Endometrial microvascular endothelial cells (primary cell): Measurements from ENCODE around the gene AHI1. TPM values are rescaled to one million over a fixed set of nuclear protein-coding genes. Genes with fewer than 3 reads are reported as not detected.

Source experiments
- in situ Hi-C: cut with HindIII; loops from 2 replicates; pipeline ENCODE4 v1.10.0; 2017; ENCODE audit warnings: low sequenced_read_pairs, low pct_unique_long_range_greater_than_20kb; ENCODE audit errors: inconsistent ontology term
- total RNA-seq: library from RNA; depleted of rRNA; stranded (reverse); fragments of >200 nt; gene quantifications from one replicate; pipeline ENCODE4 v1.2.3, GENCODE V29; 2015; ENCODE audit errors: inconsistent ontology term

The AHI1 gene
- total RNA-seq, 1 donor from 2014 or later = 5.8 TPM

GRCh38 chr6:135474362-135474761 is 23.2 kb downstream of the AHI1 start:
- in situ Hi-C loops = no loop called here

- in situ Hi-C loops = no loop called here
Observed at GRCh38 chr6:135465903-135466302, 31.6 kb downstream of the AHI1 start.

- in situ Hi-C loops = no loop called here
Observed at GRCh38 chr6:135465307-135465706, 32.2 kb downstream of the AHI1 start.

- in situ Hi-C loops = no loop called here
Observed at GRCh38 chr6:135464634-135465033, 32.9 kb downstream of the AHI1 start.

GRCh38 chr6:135461208-135461607 is 36.3 kb downstream of the AHI1 start:
- in situ Hi-C loops = no loop called here

DNA sequence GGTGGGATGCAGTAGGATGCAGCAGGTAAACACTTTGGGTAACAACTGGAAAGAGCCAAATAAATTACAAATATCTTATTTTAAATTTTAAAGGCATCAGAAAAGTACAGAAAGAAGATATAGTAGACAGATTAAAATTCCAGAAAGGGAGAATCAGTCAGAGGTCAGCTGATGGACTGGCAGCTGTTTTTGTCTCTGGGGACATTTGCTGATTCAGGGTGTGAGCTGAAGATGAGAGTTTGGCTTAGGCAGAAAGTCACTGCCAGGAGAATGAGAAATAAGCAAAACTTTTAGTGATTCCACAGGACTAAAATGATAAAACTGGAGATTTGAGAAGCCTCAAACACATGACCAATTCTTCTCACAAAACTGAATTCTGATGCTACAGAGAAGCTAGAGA is 39.5 kb downstream of the AHI1 start:
- in situ Hi-C loops = no loop called here

GRCh38 chr6:135451617-135452190 is 45.8 kb downstream of the AHI1 start:
- in situ Hi-C loops = no loop called here

- in situ Hi-C loops = no loop called here
Observed at GRCh38 chr6:135449246-135449645, 48.3 kb downstream of the AHI1 start.

DNA sequence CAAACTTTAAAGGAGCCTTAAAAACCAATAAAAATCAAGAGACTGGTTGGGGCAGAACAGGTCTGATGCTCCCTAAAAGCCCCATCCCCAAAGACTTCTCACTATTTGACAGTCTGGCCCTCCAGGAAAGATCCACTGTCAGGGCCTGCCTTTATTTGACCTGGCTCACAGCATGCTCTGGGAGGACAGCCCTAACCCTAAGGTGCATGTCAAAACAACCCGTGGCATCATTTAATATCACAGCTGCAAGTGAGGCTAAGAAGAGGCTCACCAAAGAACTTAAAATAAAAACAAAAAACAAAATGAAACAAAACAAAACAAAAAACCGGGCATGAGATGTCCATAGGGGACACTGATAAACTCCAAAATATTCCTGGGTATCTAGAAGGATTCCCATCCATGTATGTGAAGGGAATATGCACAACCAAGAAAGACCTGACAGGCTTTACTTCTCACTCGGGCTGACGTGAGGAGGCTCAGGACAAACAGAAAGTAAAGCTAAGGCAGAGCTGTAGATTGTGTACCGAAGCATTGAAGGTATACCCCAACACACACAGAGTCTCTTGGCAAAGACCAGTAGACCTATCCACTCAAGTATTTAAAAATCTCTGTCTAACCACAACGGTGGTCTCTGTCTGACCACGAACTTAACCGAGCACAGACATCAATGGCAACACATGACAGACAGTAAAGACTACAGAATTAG is 57.3 kb downstream of the AHI1 start:
- in situ Hi-C loops = no loop called here

DNA sequence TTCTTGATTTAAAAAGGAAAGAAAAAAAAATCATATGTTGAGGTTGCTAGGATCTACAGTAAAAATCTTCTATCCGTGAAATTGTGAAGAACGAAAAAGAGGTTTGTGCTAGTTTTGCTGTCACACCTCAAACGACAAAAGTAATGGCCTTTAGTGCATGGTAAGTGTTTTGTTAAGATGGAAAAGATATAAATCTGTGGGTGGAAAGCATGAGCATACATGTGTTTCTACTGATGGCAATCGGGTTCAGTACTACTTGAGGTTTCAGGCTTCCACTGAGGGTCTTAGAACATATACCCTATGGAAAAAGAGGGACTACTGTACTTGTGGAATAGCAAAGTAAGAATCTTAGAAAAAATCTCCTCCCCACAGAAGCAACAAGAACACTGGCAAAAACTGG is 58.0 kb downstream of the AHI1 start:
- in situ Hi-C loops = no loop called here

DNA sequence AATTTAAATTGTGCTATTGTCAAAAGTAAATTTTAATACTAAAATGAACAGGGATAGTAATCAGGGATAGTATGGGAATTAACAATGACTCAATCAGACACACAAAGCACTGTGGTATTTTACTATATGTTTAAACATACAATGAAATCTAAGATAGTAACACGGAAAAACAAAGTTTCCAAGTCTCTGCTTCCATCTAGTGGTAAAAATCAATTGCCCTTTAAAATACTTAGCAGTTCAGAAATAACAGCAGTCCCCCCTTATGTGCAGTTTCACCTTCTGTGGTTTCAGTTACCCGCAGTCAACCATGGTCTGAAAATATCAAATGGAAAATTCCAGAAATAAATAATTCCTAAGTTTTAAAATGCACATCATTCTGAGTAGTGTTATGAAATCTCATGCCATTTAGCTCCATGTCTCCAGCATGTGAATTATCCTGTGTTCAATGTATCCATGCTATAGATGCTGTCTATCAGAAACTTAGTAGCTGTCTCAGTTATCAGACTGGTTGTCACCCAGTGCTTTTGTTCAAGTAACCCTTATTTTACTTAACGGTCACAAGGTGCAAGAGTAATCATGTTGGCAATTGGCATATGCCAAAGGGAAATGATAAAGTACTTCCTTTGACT is 58.5 kb downstream of the AHI1 start:
- in situ Hi-C loops = no loop called here

GRCh38 chr6:135434991-135435390 is 62.5 kb downstream of the AHI1 start:
- in situ Hi-C loops = no loop called here

GRCh38 chr6:135434095-135434494 is 63.4 kb downstream of the AHI1 start:
- in situ Hi-C loops = no loop called here

- in situ Hi-C loops = no loop called here
Observed at GRCh38 chr6:135428078-135428477, 69.5 kb downstream of the AHI1 start.

- in situ Hi-C loops = no loop called here
Observed at GRCh38 chr6:135426833-135427232, 70.7 kb downstream of the AHI1 start.

GRCh38 chr6:135424385-135424784 is 73.2 kb downstream of the AHI1 start:
- in situ Hi-C loops = no loop called here

DNA sequence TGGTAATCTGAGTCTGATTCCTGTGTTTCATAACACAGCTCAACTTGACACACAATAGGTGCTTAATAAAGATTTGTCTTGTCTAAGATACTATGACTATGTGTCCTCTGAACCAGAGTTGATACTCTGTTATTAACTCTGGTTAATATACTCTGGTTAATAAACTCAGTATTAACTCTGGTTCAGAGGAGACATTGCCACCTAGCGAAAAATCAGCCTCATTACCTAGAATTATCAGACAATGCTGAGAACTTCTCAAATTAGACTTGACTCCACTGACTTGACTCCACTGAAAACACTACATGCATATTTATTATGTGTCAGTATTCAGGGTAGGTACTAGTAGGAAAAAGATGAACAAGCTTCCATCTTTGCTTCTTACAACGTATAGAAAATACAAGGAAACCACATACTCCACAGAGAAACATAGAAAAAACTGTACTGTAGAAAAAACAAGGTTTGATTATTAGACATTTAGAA is 73.9 kb downstream of the AHI1 start:
- in situ Hi-C loops = no loop called here

DNA sequence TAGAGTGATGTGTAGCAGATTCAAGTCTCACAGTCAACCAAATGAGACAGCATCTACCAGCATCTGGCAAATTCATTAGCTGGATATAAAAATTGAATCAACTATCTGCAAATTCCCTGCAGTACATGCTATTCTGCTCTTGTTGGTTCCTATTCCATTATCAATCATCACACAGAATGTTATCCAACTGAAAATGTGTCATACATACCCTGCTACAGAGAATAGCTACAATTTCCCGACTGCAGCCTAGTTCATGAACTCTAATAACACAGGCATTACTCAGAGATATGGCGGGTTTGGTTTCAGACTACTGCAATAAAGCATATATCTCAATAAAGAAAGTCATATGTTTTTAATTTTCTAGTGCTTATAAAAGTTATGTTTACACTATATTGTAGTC is 78.4 kb downstream of the AHI1 start:
- in situ Hi-C loops = no loop called here

GRCh38 chr6:135418040-135418760 is 79.3 kb downstream of the AHI1 start:
- in situ Hi-C loops = no loop called here

DNA sequence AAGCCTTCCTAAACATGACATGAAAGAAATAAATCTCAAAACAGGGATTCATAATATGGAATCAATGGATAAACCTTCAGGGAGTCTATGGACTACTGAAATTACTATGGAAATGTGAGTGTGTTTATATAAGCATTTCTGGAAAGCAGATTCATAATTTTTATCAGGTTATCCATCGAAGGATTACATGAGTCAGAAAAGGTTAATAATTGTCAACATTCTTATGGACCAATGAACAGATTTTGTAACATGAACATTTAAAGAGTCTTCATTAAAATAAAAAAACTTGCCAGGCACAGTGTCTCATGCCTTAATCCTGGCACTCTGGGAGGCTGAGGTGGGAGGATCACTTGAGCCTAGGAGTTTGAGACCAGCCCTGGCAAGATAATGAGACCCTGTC is 84.8 kb downstream of the AHI1 start:
- in situ Hi-C loops = no loop called here
